Mammary epithelial cell (primary cell): ENCODE data around the gene GABPB1.

Experiments
- CTCF ChIP-seq, 2 donors: IDR thresholded peaks in 1 of 2; conservative IDR thresholded peaks in 1 of 2; 2 replicates each; pipeline ENCODE4 v1.5.1; 2011 to 2012; ENCODE audit warnings: inconsistent platforms in 2 of 2, low read length in 2 of 2, mild to moderate bottlenecking in 2 of 2, control low read depth in 1 of 2, low read depth in 1 of 2; ENCODE audit not compliant: insufficient read depth in 1 of 2; ENCODE audit errors: extremely low read depth in 1 of 2
- EZH2 ChIP-seq: IDR thresholded peaks from 2 replicates; pipeline ENCODE4 v1.6.1; 2012; ENCODE audit warnings: low read length, inconsistent platforms, borderline replicate concordance

- TF ChIP-seq CTCF (conservative IDR thresholded peaks at IDR 0.05 in 1 of 2, IDR thresholded peaks at IDR 0.05 in 1 of 2; ENCODE audit: extremely low read depth in 1 of 2, insufficient read depth in 1 of 2, low read depth in 1 of 2, low read length in 2 of 2) (no peak), EZH2 (no peak)
These were observed 89.4 kb downstream of the GABPB1 start, which contains the start of gene HDC for GRCh38 chr15:50265620-50266019.
